ENCODE results near the gene NCOA7.
"Not testable (repeated sequence)": the region's sequence is repeated elsewhere in the genome, so short reads cannot be mapped to it uniquely, and the experiment has no call there.

The NCOA7 gene

DNA sequence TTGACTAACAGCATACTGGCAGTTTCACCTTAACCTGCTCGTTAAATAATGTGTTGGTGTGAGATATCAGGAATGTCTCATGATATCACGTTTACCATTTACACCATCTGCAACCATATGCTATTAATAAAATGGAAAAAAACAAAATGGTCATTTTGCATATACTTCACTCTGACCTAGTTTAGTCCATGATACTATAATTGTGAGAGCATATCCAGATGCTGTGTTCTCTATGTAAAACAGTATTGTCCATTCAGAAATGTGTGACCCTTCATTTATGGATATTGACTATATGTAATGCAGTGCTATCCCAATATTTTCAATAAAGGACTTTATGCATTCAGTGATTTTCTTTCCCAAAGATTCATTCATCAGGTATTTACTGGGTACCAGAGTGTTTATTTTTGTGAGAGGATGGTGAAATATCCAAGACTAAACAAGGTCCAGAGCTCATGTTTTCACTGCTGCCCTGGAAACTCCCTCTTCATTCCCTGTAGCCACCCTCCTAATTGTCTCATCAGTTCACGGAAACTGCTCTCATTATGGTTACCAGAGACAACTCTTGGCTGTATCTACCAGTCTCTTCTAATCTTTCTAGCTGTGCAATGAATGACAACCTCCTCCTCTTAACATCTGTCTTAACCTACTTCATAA lies 140.1 kb downstream of the NCOA7 start:
- no peak for DNase-seq

GRCh38 chr6:125931733-125932450 lies 141.1 kb downstream of the NCOA7 start:
- no peak for DNase-seq

DNA sequence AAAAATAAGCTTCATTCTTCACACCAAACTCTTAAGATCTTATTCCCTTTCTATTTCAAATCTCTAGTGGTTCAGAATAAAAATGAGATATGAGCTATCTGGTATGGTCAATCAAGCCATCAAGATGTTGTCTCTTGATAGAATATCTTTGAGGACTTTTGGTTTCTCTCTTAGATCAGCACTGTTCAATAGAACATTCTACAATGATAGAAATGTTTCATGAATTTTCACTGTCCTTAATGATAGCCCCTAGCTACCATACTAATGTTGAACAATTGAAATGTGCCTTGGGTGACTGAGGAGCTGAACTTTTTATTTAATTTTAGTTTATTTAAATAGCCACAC lies 141.7 kb downstream of the NCOA7 start:
- no peak for DNase-seq

DNA sequence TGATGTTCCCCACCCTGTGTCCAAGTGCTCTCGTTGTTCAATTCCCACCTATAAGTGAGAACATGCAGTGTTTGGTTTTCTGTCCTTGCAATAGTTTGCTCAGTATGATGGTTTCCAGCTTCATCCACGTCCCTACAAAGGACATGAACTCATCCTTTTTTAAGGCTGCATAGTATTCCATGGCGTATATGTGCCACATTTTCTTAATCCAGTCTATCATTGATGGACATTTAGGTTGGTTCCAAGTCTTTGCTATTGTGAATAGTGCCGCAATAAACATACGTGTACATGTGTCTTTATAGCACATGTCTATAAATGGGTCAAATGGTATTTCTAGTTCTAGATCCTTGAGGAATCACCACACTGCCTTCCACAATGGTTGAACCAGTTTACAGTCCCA lies 144.8 kb downstream of the NCOA7 start:
- DNase-seq, result not testable (repeated sequence)

GRCh38 chr6:125939026-125939425 lies 148.3 kb downstream of the NCOA7 start:
- DNase-seq, result no peak

GRCh38 chr6:125939791-125940190 lies 149.0 kb downstream of the NCOA7 start:
- DNase-seq, result no peak

GRCh38 chr6:125940247-125941041 lies 149.7 kb downstream of the NCOA7 start:
- no peak for DNase-seq

- no peak for DNase-seq
Observed at GRCh38 chr6:125942672-125943527, 152.1 kb downstream of the NCOA7 start.

DNA sequence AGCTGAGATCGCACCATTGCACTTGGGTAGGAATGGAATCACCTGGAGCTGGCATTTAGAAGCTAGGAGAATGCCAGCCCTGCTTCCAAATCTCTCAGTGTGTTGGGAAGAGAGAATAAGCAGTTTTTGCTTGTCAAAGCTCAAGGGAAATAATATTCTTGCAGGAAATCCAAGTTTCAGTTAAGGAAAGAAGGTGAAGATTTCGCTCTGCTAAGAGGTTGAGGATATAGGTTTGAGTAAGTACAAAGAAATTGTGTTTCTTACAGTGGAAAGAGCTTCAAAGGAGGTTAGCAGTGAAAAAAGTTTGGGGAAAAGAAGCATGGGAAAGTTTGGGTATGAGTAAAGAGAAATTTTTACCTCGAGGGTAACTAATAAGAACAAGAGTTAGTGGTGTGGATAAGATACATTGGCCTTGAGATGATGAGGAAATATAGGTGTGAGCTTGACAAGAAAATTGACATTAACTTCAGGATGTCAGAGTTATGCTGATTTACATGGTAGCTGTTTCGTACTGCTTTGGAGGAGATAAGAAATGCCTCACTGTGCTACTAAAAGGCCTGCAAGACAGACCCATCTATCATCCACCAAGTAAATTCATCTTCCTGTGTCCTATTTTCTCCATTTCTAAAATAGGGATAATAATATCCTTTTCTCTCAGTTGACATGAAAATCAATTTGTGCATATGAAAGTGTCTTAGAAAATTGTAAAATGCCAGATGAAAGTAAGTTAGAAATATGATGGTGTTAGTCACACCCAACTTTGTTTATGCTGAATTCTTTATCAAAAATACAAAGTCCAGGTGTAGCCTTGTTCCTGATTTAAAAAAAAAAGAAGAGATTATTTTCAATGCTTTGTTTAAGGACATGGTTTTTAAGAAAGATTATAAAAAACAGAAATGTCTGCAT lies 153.0 kb downstream of the NCOA7 start:
- DNase-seq, result no peak

DNA sequence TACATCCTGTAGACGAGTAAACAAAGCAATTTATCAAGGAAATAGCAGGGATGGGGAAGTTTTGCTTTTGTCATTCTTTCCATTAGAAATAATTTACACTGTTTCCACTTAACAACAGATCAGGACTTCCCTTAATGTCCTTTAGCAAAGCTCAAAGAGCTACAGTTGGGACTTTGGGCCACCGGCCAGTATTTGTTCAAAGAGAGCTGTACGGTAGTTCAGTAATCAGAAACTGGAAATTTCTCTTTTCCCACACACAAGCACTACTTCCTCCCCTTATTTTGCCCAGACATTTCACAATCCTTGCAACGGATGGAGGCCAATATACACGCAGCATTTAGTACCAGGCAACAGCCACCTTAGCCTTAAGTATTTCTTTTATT lies 153.7 kb downstream of the NCOA7 start:
- no peak for DNase-seq

GRCh38 chr6:125944896-125945295 lies 154.1 kb downstream of the NCOA7 start:
- DNase-seq, result no peak

- DNase-seq, result no peak
Observed at GRCh38 chr6:125945378-125946141, 154.8 kb downstream of the NCOA7 start.

GRCh38 chr6:125947615-125948014 lies 156.9 kb downstream of the NCOA7 start:
- no peak for DNase-seq

- DNase-seq, result no peak
Observed at GRCh38 chr6:125948455-125948854, 157.7 kb downstream of the NCOA7 start.

- no peak for DNase-seq
Observed at GRCh38 chr6:125949069-125949468, 158.3 kb downstream of the NCOA7 start.

GRCh38 chr6:125950293-125950692 lies 159.5 kb downstream of the NCOA7 start:
- DNase-seq, result no peak

DNA sequence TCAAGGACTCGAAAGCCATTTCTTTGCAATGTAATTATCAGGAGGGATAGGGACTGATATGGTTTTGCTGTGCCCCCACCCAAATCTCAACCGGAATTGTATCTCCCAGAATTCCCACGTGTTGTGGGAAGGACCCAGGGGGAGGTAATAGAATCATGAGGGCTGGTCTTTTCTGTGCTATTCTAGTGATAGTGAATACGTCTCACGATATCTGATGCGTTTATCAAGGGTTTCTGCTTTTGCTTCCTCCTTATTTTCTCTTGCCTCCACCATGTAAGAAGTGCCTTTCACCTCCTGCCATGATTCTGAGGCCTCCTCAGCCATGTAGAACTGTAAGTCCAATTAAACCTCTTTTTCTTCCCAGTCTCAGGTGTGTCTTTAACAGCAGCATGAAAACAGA lies 160.0 kb downstream of the NCOA7 start:
- not testable (repeated sequence) for DNase-seq

DNA sequence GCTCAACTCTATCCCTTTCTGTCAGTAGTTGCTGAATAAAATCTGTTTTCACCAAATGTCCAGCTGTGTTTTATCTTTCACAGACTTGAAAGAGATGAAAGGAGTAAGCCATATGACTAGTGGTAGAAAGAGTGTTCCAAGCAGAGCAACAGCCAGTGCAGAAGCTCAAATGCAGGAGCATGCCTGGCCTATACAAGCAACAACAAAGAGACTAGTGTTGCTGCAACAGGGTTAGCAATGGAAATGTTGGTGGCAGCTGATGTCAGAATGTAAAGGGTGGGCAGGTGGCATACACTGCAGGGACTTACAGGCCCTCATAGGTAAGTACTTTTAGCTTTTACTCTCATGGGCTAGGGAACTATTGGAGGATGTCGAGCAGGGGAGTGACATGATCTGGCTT lies 160.6 kb downstream of the NCOA7 start:
- DNase-seq, result no peak

DNA sequence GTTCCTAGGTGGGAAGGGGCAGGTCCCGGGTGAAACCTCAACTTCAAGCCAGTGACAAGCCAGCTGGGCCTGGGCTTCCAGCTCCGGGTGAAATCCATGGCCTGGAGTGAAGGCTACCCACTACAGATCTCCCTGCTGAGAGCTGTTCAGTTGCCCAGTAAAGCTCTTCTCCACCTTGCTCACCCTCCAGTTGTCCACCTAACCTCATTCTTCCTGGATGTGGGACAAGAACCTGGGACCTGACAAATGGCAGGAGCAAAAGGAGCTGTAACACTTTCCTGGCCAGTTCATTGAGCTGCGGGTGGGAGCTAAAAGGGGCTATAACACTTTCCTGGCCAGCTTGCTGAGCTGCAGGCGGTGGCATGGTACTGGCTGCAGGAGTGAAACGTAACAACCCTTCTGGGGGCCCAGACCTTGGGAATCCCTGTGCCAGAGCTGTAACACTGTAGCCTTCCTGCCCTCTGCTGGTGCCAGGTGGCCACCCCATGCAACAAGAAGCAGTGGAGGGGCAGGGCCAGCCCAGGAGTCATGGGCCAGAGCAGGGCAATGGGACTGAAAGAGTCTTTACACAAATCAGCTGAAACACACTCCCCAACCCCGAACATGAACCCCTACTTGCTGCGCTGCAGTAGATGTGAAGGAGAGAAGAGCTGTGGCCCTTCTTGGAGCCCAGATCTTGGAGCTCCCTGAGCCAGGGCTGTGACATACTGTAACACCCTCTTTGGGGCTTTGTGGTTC lies 162.2 kb downstream of the NCOA7 start:
- DNase-seq, result peak; percentile 46

DNA sequence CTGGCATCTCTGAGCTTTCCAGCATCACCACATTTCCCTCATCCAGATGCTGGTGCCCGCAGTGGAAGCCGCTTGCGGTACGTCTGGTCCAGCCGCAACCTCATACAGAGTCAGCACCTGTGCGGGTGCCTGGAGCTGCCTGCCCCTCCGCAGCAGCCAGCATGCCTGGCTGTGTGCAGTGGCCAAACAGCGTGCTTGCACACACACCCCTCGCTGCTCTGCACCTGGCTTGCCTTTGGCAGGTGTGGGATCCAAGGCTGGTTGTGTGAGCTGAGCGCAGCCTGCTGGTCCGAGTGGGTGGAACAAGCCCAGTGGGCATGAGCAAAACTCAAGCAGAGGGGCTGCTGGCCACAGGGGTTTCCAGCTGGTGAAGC lies 162.7 kb downstream of the NCOA7 start:
- DNase-seq, result no peak

All from 8988T (cell line).